Mononuclear cell (primary cell): ENCODE results near the gene OR6Y1. TPM values are rescaled to one million over a fixed set of nuclear protein-coding genes. Genes with fewer than 3 reads are reported as not detected.

Experiments
- H3K27me3 ChIP-seq: 2 replicates; pipeline ENCODE4 v1.6.0; 2011; ENCODE audit warnings: low read length, control low read depth; ENCODE audit not compliant: insufficient read depth
- H3K4me1 ChIP-seq: 2 replicates; pipeline ENCODE4 v1.5.1; 2011; ENCODE audit warnings: mild to moderate bottlenecking, low read length, control low read depth; ENCODE audit not compliant: insufficient read depth
- H3K4me3 ChIP-seq: 2 replicates; pipeline ENCODE4 v1.5.1; 2011; ENCODE audit warnings: mild to moderate bottlenecking, low read length, moderate library complexity
- H3K9me3 ChIP-seq: 2 replicates; pipeline ENCODE4 v1.5.1; 2011; ENCODE audit warnings: low read depth, mild to moderate bottlenecking, control low read depth, low read length
- total RNA-seq: library from RNA; depleted of rRNA; stranded (reverse); fragments of >200 nt; gene quantifications from one replicate; pipeline ENCODE4 v1.2.3, GENCODE V29; 2012

The OR6Y1 gene
- total RNA-seq, result not detected

DNA sequence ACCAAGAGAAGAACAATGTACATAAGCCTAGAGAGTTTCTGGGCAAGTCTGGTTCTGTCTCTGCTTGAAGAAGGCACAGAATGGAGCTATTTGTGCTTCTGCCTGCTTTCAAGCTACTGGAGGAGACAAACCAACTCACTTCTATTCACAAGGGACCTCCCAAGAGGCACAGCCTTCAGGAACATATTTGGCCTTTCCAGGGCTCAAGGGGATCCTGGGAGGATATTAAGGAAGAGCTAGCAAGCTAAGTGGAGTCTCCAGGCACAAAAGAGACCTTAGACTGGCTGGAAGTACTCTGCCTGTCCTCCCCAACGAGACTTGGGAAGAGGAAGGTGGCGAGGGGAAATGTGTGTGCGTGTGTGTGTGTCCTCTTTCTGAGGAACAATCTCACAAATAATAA, at the start of gene OR6Y1:
Gene OR6Y1 (minus strand): TSS at position 54 of the 400 bp plus-strand sequence. CDS start 6,300 bp downstream, outside the sequence.
- no peaks in the 10 kb centered on the region for H3K9me3 ChIP-seq
- no peak within 1 kb of the TSS for H3K4me3 ChIP-seq
- no peaks in the 10 kb centered on the region for H3K4me1 ChIP-seq
- no peaks in the 10 kb centered on the region for H3K27me3 ChIP-seq

GRCh38 chr1:158600735-158601134, 46.5 kb upstream of the OR6Y1 start:
- peaks cover 25% of the 10 kb centered on the region for H3K9me3 ChIP-seq
- H3K27me3 ChIP-seq, result peaks cover 10% of the 10 kb centered on the region
- no peak overlapping the region for H3K4me3 ChIP-seq
- no peaks in the 10 kb centered on the region for H3K4me1 ChIP-seq

GRCh38 chr1:158586942-158587341, 32.7 kb upstream of the OR6Y1 start:
- Histone ChIP-seq H3K27me3 (peaks cover 9% of the 10 kb centered on the region), H3K9me3 (peaks cover 11% of the 10 kb centered on the region), H3K4me3 (no peak overlapping the region), H3K4me1 (no peaks in the 10 kb centered on the region)

GRCh38 chr1:158583962-158584361, 29.8 kb upstream of the OR6Y1 start:
- H3K27me3 ChIP-seq, result peaks cover 7% of the 10 kb centered on the region
- H3K4me1 ChIP-seq, result no peaks in the 10 kb centered on the region
- no peak overlapping the region for H3K4me3 ChIP-seq
- H3K9me3 ChIP-seq, result peaks cover 11% of the 10 kb centered on the region

GRCh38 chr1:158579733-158580132, 25.5 kb upstream of the OR6Y1 start, which contains the start of gene OR10X1:
Gene OR10X1, minus strand, starts transcription at chr1:158579899. Its CDS starts 0 bp downstream, at chr1:158579899.
- no peaks in the 10 kb centered on the region for H3K9me3 ChIP-seq
- no peak within 1 kb of the TSS for H3K4me3 ChIP-seq
- no peaks in the 10 kb centered on the region for H3K4me1 ChIP-seq
- H3K27me3 ChIP-seq, result no peaks in the 10 kb centered on the region

DNA sequence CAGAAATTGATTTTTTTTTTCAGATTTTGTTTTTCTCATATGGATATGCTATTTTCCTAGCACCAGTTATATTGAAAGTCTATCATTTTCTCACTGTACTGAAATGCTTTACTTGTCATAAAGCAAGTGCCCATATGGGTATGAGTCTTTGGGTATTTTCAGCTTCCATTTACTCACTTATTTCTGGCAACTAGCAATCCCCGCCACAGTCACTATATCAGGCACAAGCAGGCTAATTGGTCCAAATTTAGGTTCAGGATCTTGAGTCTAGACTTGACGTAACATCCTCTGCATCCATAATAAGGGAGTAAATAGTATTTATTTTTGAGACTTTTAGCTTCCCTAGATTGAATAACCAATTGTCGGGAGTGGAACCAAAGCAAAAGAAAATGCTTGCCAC, 23.4 kb upstream of the OR6Y1 start:
- no peaks in the 10 kb centered on the region for H3K4me1 ChIP-seq

GRCh38 chr1:158572226-158572625, 18.0 kb upstream of the OR6Y1 start:
- no peak overlapping the region for H3K4me3 ChIP-seq
- H3K4me1 ChIP-seq, result no peaks in the 10 kb centered on the region
- H3K9me3 ChIP-seq, result no peaks in the 10 kb centered on the region
- no peaks in the 10 kb centered on the region for H3K27me3 ChIP-seq

More for the DNA sequence above, 23.4 kb upstream of the OR6Y1 start:
- Histone ChIP-seq H3K9me3 (no peaks in the 10 kb centered on the region), H3K4me3 (no peak overlapping the region), H3K27me3 (no peaks in the 10 kb centered on the region)

- Histone ChIP-seq H3K9me3 (no peaks in the 10 kb centered on the region), H3K27me3 (no peaks in the 10 kb centered on the region), H3K4me3 (no peak within 1 kb of the TSS), H3K4me1 (no peaks in the 10 kb centered on the region)
Observed at GRCh38 chr1:158570480-158570879, 16.3 kb upstream of the OR6Y1 start, which contains the start of gene OR6P1. Gene OR6P1, minus strand, starts transcription at chr1:158570580. Its CDS starts 6,976 bp downstream, at chr1:158563604.

DNA sequence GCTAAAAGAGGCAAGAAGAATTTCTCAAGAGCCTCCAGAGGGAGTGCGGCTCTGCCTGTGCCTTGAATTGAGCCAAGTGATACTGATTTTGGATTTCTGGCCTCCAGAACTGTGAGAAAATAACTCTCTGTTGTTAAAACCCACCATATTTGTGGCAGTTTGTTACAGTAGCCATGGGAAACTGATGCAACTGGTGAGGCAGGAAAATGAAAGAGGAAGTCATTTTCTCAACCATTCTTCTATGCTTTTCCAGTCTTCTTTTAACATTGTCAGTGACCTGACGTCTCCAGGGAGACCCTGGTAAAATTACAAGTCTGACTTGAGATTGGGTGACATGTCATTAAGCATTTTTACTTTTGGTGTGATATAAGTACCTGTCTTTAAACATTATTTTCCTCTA, 10.4 kb upstream of the OR6Y1 start:
- H3K4me3 ChIP-seq, result no peak overlapping the region
- no peaks in the 10 kb centered on the region for H3K9me3 ChIP-seq
- no peaks in the 10 kb centered on the region for H3K27me3 ChIP-seq
- H3K4me1 ChIP-seq, result peaks cover 9% of the 10 kb centered on the region

- Histone ChIP-seq H3K4me1 (peaks cover 9% of the 10 kb centered on the region), H3K27me3 (no peaks in the 10 kb centered on the region), H3K9me3 (no peaks in the 10 kb centered on the region), H3K4me3 (no peak overlapping the region)
Observed at GRCh38 chr1:158563853-158564252, 9.6 kb upstream of the OR6Y1 start.

DNA sequence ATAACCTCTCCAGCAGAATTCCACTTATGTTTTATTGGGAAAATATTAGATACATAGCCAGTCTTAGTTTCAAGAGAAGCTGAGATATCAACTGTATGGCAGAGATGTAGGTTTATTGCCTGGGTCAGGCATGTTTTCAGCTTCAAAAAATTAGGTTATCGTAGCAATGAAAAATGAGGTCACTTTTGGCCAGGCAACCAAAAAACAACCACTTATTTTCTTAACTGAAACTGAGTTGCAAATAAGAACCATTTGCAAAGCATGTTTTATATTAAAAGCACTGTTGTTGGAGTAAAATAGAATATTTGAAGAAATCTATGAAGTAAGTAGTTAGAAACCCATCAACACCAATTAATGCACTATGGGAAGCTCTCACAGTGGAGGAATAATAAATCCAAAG, 5.5 kb upstream of the OR6Y1 start:
- no peaks in the 10 kb centered on the region for H3K27me3 ChIP-seq
- H3K9me3 ChIP-seq, result no peaks in the 10 kb centered on the region
- H3K4me3 ChIP-seq, result no peak overlapping the region
- peaks cover 6% of the 10 kb centered on the region for H3K4me1 ChIP-seq

DNA sequence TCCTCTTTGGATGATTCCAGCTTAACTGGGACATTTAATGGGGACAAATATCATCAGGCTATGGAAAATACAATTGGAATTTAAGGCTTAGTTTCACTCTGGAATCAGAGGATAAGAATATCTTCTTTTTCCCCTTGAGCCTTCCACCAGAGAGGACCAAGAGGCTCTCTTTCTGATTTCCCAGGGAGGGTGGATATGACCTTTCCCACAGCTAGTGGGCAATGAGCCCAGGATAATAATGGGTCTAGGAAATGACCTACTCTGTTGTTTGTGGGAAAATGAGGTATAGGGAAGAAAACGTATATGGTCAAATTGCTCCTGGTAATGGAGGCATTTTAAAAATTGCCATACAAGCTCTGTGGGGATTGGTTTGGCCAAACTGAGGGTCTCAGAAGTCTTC, 1.9 kb downstream of the OR6Y1 start:
- no peaks in the 10 kb centered on the region for H3K9me3 ChIP-seq
- H3K4me1 ChIP-seq, result no peaks in the 10 kb centered on the region

DNA sequence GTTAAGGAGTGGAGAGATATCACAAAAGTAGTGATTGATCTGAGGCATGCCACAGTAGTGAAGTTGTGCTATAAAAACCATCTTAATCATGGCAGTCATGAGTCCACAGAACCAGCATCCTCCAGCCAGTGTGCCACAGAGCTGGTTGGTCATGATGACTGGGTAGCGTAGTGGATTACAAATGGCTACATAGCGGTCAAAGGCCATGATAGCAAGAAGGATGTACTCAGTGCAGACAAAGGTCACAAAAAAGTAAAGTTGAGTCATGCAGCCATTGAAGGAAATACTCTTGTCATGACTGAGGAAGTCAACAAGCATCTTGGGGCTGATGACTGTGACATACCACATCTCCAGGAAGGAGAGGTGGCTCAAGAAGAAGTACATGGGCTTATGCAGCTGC, 6.7 kb downstream of the OR6Y1 start:
- H3K4me1 ChIP-seq, result no peaks in the 10 kb centered on the region
- no peaks in the 10 kb centered on the region for H3K9me3 ChIP-seq
- H3K27me3 ChIP-seq, result peaks cover 3% of the 10 kb centered on the region
- H3K4me3 ChIP-seq, result no peak overlapping the region

More for the DNA sequence above, 1.9 kb downstream of the OR6Y1 start:
- Histone ChIP-seq H3K27me3 (no peaks in the 10 kb centered on the region), H3K4me3 (no peak overlapping the region)

GRCh38 chr1:158537609-158538008, 16.6 kb downstream of the OR6Y1 start:
- Histone ChIP-seq H3K4me1 (no peaks in the 10 kb centered on the region), H3K4me3 (no peak overlapping the region), H3K27me3 (peaks cover 3% of the 10 kb centered on the region), H3K9me3 (no peaks in the 10 kb centered on the region)

DNA sequence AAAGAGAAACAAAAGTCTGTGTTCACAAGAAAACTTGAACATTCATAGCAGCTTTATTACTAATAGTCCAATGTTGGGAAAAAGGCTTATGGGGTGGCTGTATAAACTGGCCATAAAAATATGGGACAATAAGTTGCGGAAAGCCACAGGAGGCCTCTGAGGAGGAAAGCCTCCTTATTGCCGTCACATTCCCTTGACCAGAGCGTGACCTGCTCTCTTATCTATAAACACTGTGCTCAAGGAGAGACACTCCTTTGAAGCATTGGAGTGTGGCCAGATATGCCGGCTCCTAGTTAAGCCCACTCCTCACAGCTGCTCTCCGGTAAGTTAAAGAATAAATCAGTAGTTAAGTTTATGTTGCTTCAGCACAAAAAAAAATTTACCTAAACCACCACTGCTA, 19.7 kb downstream of the OR6Y1 start:
- H3K27me3 ChIP-seq, result peaks cover 10% of the 10 kb centered on the region
- H3K4me1 ChIP-seq, result no peaks in the 10 kb centered on the region
- no peaks in the 10 kb centered on the region for H3K9me3 ChIP-seq
- no peak overlapping the region for H3K4me3 ChIP-seq

DNA sequence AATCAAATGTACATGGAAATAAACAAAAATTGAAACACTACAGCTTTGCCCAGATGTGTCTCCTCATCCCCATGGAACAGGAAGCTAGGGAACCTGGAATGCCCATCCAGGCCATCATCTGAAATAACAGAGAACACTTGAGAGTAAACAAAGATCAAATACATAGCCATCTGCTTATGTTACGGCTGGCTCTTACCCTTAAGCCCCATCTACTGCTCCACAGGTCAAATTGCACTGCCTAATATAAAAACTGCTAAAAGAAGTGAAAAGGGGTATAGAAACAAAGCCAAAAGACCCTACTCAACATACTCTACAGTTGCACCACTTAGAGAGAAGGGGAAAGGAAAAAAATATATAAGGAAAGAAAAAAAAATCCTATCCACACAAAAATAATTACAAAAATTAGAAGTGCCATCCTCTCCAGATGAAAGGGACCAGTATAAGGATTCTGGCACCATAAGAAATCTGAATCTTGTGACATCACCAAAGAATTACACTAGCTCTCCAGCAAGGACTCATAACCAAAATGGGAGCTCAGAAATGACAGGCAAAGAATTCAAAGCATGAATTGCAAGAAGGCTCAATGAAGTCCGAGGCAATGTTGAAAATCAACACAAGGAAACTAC, 26.9 kb downstream of the OR6Y1 start:
- H3K9me3 ChIP-seq, result no peaks in the 10 kb centered on the region
- no peaks in the 10 kb centered on the region for H3K4me1 ChIP-seq
- H3K27me3 ChIP-seq, result peaks cover 24% of the 10 kb centered on the region
- H3K4me3 ChIP-seq, result no peak overlapping the region
